WTC11 (cell line): ENCODE data around the gene SUZ12. TPM values are rescaled to one million over a fixed set of nuclear protein-coding genes. Genes with fewer than 3 reads are reported as not detected.

ENCODE experiments used
- ATAC-seq: fragments of 200-7000 bp; cut with Tn5 transposase; 2 replicates; pipeline ENCODE4 v1.10.0; 2021; ENCODE audit warnings: mild to moderate bottlenecking, moderate library complexity
- CTCF ChIA-PET: fragments of 300-600 bp; sonication (Branson Sonifier 250); formaldehyde crosslinking; loops from one replicate; lab custom pipeline; 2021; ENCODE audit warnings: antibody characterized with exemption; lab: Charles Lee
- POLR2A ChIA-PET: fragments of 350-600 bp; sonication (Branson Sonifier 250); formaldehyde crosslinking; loops from one replicate; lab custom pipeline; 2021; ENCODE audit warnings: antibody characterized with exemption; lab: Charles Lee
- DNase-seq: peaks from one replicate; pipeline ENCODE4 v3.0.0; 2021; ENCODE audit warnings: low spot score
- H3K27ac Mint-ChIP-seq: 2 replicates; pipeline ENCODE4 v1.8.0; 2021; ENCODE audit warnings: mixed read lengths
- H3K27me3 Mint-ChIP-seq: 2 replicates; pipeline ENCODE4 v1.8.0; 2021; ENCODE audit warnings: low read depth, mild to moderate bottlenecking, moderate library complexity, mixed read lengths
- H3K36me3 Mint-ChIP-seq: 2 replicates; pipeline ENCODE4 v1.8.0; 2021; ENCODE audit warnings: mixed read lengths
- H3K4me1 Mint-ChIP-seq: 2 replicates; pipeline ENCODE4 v1.8.0; 2022; ENCODE audit warnings: mixed read lengths
- H3K4me3 Mint-ChIP-seq: 2 replicates; pipeline ENCODE4 v1.8.0; 2021; ENCODE audit warnings: mild to moderate bottlenecking, moderate library complexity, mixed read lengths
- H3K9me3 Mint-ChIP-seq: 2 replicates; pipeline ENCODE4 v1.8.0; 2021; ENCODE audit warnings: mixed read lengths
- AFF4 ChIP-seq: sonication (generic); formaldehyde crosslinking; IDR thresholded peaks from 2 replicates; pipeline ENCODE4 v1.8.1; 2023; ENCODE audit warnings: mild to moderate bottlenecking, missing genetic modification reagents, borderline replicate concordance
- ARID4B ChIP-seq: sonication (generic); formaldehyde crosslinking; IDR thresholded peaks from 2 replicates; pipeline ENCODE4 v1.8.0; 2023; ENCODE audit warnings: missing genetic modification reagents, mild to moderate bottlenecking, borderline replicate concordance
- CREM ChIP-seq: sonication (generic); formaldehyde crosslinking; IDR thresholded peaks from 2 replicates; pipeline ENCODE4 v1.8.1; 2022; ENCODE audit warnings: mild to moderate bottlenecking, missing genetic modification reagents, moderate library complexity
- CTCF ChIP-seq: fragments of 200-600 bp; IDR thresholded peaks from 2 replicates; pipeline ENCODE4 v1.8.0; 2022; ENCODE audit warnings: antibody characterized with exemption
- FOXP1 ChIP-seq: sonication (generic); formaldehyde crosslinking; IDR thresholded peaks from 2 replicates; pipeline ENCODE4 v1.8.0; 2022; ENCODE audit warnings: missing genetic modification reagents, mild to moderate bottlenecking, moderate library complexity, borderline replicate concordance
- HMGXB4 ChIP-seq: sonication (generic); formaldehyde crosslinking; IDR thresholded peaks from 2 replicates; pipeline ENCODE4 v1.8.1; 2023; ENCODE audit warnings: mild to moderate bottlenecking, moderate library complexity, missing genetic modification reagents
- JAZF1 ChIP-seq: fragments of 250-450 bp; sonication (Bioruptor Pico); IDR thresholded peaks from 2 replicates; pipeline ENCODE4 v1.9.0; 2021; ENCODE audit warnings: moderate library complexity, mild to moderate bottlenecking, inconsistent platforms
- KAT7 ChIP-seq: sonication (generic); formaldehyde crosslinking; IDR thresholded peaks from 2 replicates; pipeline ENCODE4 v1.8.1; 2023; ENCODE audit warnings: missing genetic modification reagents, mild to moderate bottlenecking, borderline replicate concordance
- NFATC4 ChIP-seq: fragments of 250-450 bp; sonication (Bioruptor Pico); IDR thresholded peaks from 2 replicates; pipeline ENCODE4 v1.9.0; 2021; ENCODE audit warnings: mild to moderate bottlenecking
- PRRX2 ChIP-seq: fragments of 250-450 bp; sonication (Bioruptor Pico); IDR thresholded peaks from 2 replicates; pipeline ENCODE4 v1.8.0; 2021; ENCODE audit warnings: mild to moderate bottlenecking
- SMAD4 ChIP-seq: sonication (generic); formaldehyde crosslinking; IDR thresholded peaks from 2 replicates; pipeline ENCODE4 v1.8.0; 2022; ENCODE audit warnings: mild to moderate bottlenecking, missing genetic modification reagents
- total RNA-seq: library from RNA; stranded (reverse); gene quantifications from 3 replicates; pipeline ENCODE4 v1.2.3, GENCODE V29; 2021
- TF ChIP-seq, protein P1 (sequence below): fragments of 250-450 bp; sonication (Bioruptor Pico); conservative IDR thresholded peaks from 2 replicates; pipeline ENCODE4 v1.9.0; 2021; ENCODE audit warnings: mild to moderate bottlenecking
- TF ChIP-seq, protein P2 (sequence below): sonication (generic); formaldehyde crosslinking; IDR thresholded peaks from 2 replicates; pipeline ENCODE4 v1.8.0; 2023; ENCODE audit warnings: missing genetic modification reagents

Gene SUZ12
- total RNA-seq, 1 experiment from 2014 or later: 28.4 TPM

GRCh38 chr17:31916491-31917064 lies 20.2 kb upstream of the SUZ12 start:
- peaks cover 5% of the 10 kb centered on the region for H3K36me3 Mint-ChIP-seq
- TF ChIP-seq JAZF1 (CRISPR knock-in tag) (no peak), HMGXB4 (0 out of 2 replicates have a peak, but pooled peaks have one; percentile 26), ARID4B (CRISPR knock-in tag) (no peak), SMAD4 (no peak), KAT7 (CRISPR knock-in tag) (no peak), NFATC4 (CRISPR knock-in tag) (no peak)
- TF ChIP-seq, protein P1, sequence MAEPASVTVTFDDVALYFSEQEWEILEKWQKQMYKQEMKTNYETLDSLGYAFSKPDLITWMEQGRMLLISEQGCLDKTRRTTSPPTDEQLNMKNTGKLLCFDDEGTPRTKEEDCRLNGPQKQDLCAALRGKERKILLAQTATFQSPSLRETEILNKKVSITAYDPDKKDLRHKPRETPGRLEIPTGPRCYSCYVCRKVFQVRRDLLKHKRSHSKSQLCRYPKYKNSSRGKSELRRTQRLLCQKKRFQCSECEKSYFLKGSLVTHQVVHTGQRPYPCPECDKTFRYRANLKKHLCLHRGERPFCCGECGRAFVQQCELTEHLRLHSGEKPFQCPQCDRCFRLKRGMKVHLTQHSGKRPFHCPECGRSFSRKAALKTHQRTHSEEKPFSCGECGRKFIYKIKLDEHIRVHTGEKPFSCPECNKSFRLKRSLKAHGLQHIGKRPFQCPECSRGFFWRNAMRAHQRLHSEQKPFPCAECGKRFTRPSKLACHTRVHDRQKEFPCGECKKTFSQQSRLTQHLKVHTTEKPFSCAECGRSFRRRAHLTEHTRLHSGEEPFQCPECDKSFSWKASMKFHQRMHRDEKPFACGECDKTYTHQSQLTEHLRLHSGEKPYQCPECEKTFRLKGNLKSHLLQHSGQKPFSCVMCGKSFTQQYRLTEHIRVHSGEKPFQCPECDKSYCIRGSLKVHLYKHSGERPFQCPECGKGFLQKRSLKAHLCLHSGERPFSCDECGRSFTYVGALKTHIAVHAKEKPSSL (CRISPR knock-in tag): no peak
- TF ChIP-seq, protein P2, sequence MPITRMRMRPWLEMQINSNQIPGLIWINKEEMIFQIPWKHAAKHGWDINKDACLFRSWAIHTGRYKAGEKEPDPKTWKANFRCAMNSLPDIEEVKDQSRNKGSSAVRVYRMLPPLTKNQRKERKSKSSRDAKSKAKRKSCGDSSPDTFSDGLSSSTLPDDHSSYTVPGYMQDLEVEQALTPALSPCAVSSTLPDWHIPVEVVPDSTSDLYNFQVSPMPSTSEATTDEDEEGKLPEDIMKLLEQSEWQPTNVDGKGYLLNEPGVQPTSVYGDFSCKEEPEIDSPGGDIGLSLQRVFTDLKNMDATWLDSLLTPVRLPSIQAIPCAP (CRISPR knock-in tag): no peak
- TF ChIP-seq, all 79 proteins: peak for 1
- ChIA-PET POLR2A (no interaction called here), CTCF (no interaction called here)
- H3K4me3 Mint-ChIP-seq: no peak overlapping the region
- H3K27ac Mint-ChIP-seq: no peak overlapping the region
- DNase-seq (no peak), ATAC-seq (no peak; the same call in 1 of the 2 replicates)
- H3K4me1 Mint-ChIP-seq: peaks cover 6% of the 10 kb centered on the region
- peaks cover 5% of the 10 kb centered on the region for H3K9me3 Mint-ChIP-seq
- no peaks in the 10 kb centered on the region for H3K27me3 Mint-ChIP-seq

DNA sequence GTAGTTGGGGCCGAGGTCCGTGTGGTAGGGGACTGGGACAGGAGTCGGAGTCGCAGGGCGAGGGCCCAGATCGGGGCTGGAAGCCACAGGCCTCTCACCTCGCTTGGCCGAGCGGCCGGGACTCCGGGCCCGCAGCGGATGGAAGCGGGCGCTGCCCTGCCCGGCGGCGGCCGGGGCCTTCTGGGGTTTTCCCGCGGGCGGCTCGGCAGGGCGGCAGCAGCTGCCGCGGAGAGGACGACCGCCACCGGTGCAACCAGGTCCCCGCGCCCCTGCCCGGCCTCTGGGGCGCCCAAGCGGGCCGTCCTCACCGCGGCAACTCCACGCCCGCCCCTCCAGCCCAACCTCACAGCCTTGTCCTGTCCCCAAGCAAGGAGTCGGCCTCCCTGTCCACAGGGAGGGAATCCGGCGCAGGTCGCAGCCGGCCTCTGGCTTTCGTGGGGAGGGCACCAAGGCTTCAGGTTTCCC lies 19.7 kb upstream of the SUZ12 start:
- Mint-ChIP-seq H3K4me1 (peaks cover 6% of the 10 kb centered on the region), H3K36me3 (peaks cover 5% of the 10 kb centered on the region), H3K27ac (no peak overlapping the region), H3K9me3 (peaks cover 5% of the 10 kb centered on the region), H3K27me3 (no peaks in the 10 kb centered on the region), H3K4me3 (no peak overlapping the region)
- no peak for DNase-seq
- POLR2A ChIA-PET: interaction anchor here (0.6 kb wide), 1 partner anchor 434 kb away, joined by 4 read pairs; no protein-coding TSS in a partner anchor
- ATAC-seq: no peak
- CTCF ChIA-PET: no interaction called here
- TF ChIP-seq FOXP1 (CRISPR knock-in tag) (no peak), CTCF (no peak), AFF4 (no peak), CREM (CRISPR knock-in tag) (no peak), PRRX2 (CRISPR knock-in tag) (no peak), SMAD4 (no peak)
- TF ChIP-seq, protein P1 (CRISPR knock-in tag): no peak
